GM10847 (cell line): ENCODE measurements around the gene PRRT3.

Experiments
- POLR2A ChIP-seq: IDR thresholded peaks from 2 replicates; pipeline ENCODE4 v1.6.1; 2011; ENCODE audit not compliant: insufficient read length; ENCODE audit errors: extremely low read depth

PRRT3 gene

GRCh38 chr3:9914011-9914410 lies 38.2 kb downstream of the PRRT3 start:
- no peak for TF ChIP-seq POLR2A

GRCh38 chr3:9913601-9914000 lies 38.6 kb downstream of the PRRT3 start:
- TF ChIP-seq POLR2A: no peak

GRCh38 chr3:9912294-9912935 lies 39.8 kb downstream of the PRRT3 start:
- TF ChIP-seq POLR2A: no peak

GRCh38 chr3:9911863-9912262 lies 40.3 kb downstream of the PRRT3 start:
- TF ChIP-seq POLR2A: no peak

GRCh38 chr3:9909221-9910013 lies 42.8 kb downstream of the PRRT3 start:
- no peak for TF ChIP-seq POLR2A

- no peak for TF ChIP-seq POLR2A
Observed at GRCh38 chr3:9908286-9908685, 43.9 kb downstream of the PRRT3 start.

GRCh38 chr3:9906480-9906879 lies 45.7 kb downstream of the PRRT3 start:
- no peak for TF ChIP-seq POLR2A

- TF ChIP-seq POLR2A: no peak
Observed at GRCh38 chr3:9903904-9904303, 48.3 kb downstream of the PRRT3 start.

- TF ChIP-seq POLR2A: no peak
Observed at GRCh38 chr3:9903238-9903624, 49.0 kb downstream of the PRRT3 start.

- no peak for TF ChIP-seq POLR2A
Observed at GRCh38 chr3:9902372-9903237, 49.6 kb downstream of the PRRT3 start, which contains the start of gene IL17RE. Gene IL17RE, plus strand, starts transcription at chr3:9902848. Its CDS starts 85 bp downstream, at chr3:9902933.

- TF ChIP-seq POLR2A: no peak
Observed at GRCh38 chr3:9901967-9902366, 50.2 kb downstream of the PRRT3 start.

- TF ChIP-seq POLR2A: no peak
Observed at GRCh38 chr3:9899289-9899791, 52.9 kb downstream of the PRRT3 start.

- no peak for TF ChIP-seq POLR2A
Observed at GRCh38 chr3:9898467-9899241, 53.6 kb downstream of the PRRT3 start.
